ENCODE measurements around the gene NOL4L.

NOL4L gene

GRCh38 chr20:32474967-32475811 is 109.9 kb downstream of the NOL4L start:
- H3K27ac ChIP-seq, result no peak overlapping the region
- TF ChIP-seq CTCF (conservative IDR thresholded peaks at IDR 0.05) (no peak), ZFX (IDR thresholded peaks at IDR 0.05) (no peak)

- H3K27ac ChIP-seq, result no peak overlapping the region
- TF ChIP-seq ZFX (IDR thresholded peaks at IDR 0.05) (no peak), CTCF (conservative IDR thresholded peaks at IDR 0.05) (no peak)
Observed at GRCh38 chr20:32474717-32474966, 110.5 kb downstream of the NOL4L start.

GRCh38 chr20:32474009-32474716 is 111.0 kb downstream of the NOL4L start:
- H3K27ac ChIP-seq, result no peak overlapping the region
- TF ChIP-seq ZFX (IDR thresholded peaks at IDR 0.05), result no peak
- TF ChIP-seq CTCF (conservative IDR thresholded peaks at IDR 0.05), result no peak

GRCh38 chr20:32473231-32474008 is 111.7 kb downstream of the NOL4L start:
- TF ChIP-seq CTCF (conservative IDR thresholded peaks at IDR 0.05), result no peak
- no peak for TF ChIP-seq ZFX (IDR thresholded peaks at IDR 0.05)
- no peak overlapping the region for H3K27ac ChIP-seq

- H3K27ac ChIP-seq, result no peak overlapping the region
- TF ChIP-seq ZFX (IDR thresholded peaks at IDR 0.05) (no peak), CTCF (conservative IDR thresholded peaks at IDR 0.05) (no peak)
Observed at GRCh38 chr20:32472581-32473207, 112.4 kb downstream of the NOL4L start.

GRCh38 chr20:32470940-32471339 is 114.2 kb downstream of the NOL4L start:
- no peak for TF ChIP-seq ZFX (IDR thresholded peaks at IDR 0.05)
- no peak for TF ChIP-seq CTCF (conservative IDR thresholded peaks at IDR 0.05)
- H3K27ac ChIP-seq, result no peak overlapping the region

Data from C4-2B (cell line).